HCT116 (cell line): Measurements from ENCODE around the gene TUBA8. TPM values are rescaled to one million over a fixed set of nuclear protein-coding genes. Genes with fewer than 3 reads are reported as not detected.

ENCODE experiments used
- ATAC-seq: fragments of 200-7000 bp; cut with Tn5 transposase; 2 replicates; pipeline ENCODE4 v1.9.1; 2020; ENCODE audit warnings: mild to moderate bottlenecking, moderate library complexity
- BruUV-seq: library from RNA; stranded (reverse); fragments of 400-500 nt; replicated peaks from 2 replicates; lab custom pipeline; 2021; lab: Mats Ljungman, UMichigan
- CTCF ChIA-PET: fragments of 300-600 bp; sonication (Branson Sonifier 250); formaldehyde crosslinking; loops from one replicate; lab custom pipeline; 2021; ENCODE audit warnings: antibody characterized with exemption; lab: Charles Lee
- POLR2A ChIA-PET: fragments of 300-600, 350-600 bp; sonication (Branson Sonifier 250); formaldehyde crosslinking; loops from one replicate; lab custom pipeline; 2021; ENCODE audit warnings: antibody characterized with exemption; lab: Charles Lee
- RAD21 ChIA-PET, 2 experiments: fragments of 300-600 bp; sonication (Branson Sonifier 250); formaldehyde crosslinking; loops; one replicate each; lab custom pipeline; 2023; ENCODE audit warnings: low total read pairs in 2 of 2; ENCODE audit not compliant: uncharacterized antibody in 2 of 2, unreplicated experiment in 2 of 2, low non-redundant PET in 1 of 2; lab: Charles Lee
- DNase-seq: peaks from one replicate; pipeline ENCODE4 v3.0.0-alpha.2; 2010; ENCODE audit warnings: low read depth, low spot score
- H2AFZ ChIP-seq: fragments of 200-600 bp; shearing (Covaris generic), sonication (generic); 2 replicates; pipeline ENCODE4 v1.6.1; 2017; ENCODE audit warnings: low read depth, mixed run types, mixed read lengths, antibody characterized with exemption, low read length; ENCODE audit not compliant: poor library complexity, severe bottlenecking
- H3K27ac ChIP-seq: 2 replicates; pipeline ENCODE4 v1.5.1; 2012; ENCODE audit warnings: low read depth, low read length
- H3K27me3 ChIP-seq: fragments of 200-600 bp; sonication (generic); 2 replicates; pipeline ENCODE4 v1.6.1; 2016; ENCODE audit warnings: mixed run types, low read length, mixed read lengths; ENCODE audit not compliant: insufficient read depth
- H3K36me3 ChIP-seq, 2 experiments: fragments of 200-500 bp in 1 of 2; fragments of 200-600 bp in 1 of 2; sonication (Bioruptor generic) in 1 of 2; sonication (generic) in 1 of 2; 2 replicates each; pipeline versions ENCODE4 v1.5.1 to v1.6.1; 2014 to 2016; ENCODE audit warnings: low read length in 2 of 2, inconsistent platforms in 1 of 2, mixed read lengths in 1 of 2, mixed run types in 1 of 2; ENCODE audit not compliant: insufficient read depth in 2 of 2, control insufficient read depth in 1 of 2
- H3K4me1 ChIP-seq, 2 experiments: fragments of 200-600 bp in 1 of 2; sonication (generic) in 1 of 2; 2 replicates each; pipeline versions ENCODE4 v1.5.1 to v1.6.1; 2012 to 2017; ENCODE audit warnings: low read length in 2 of 2, inconsistent platforms in 1 of 2, mild to moderate bottlenecking in 1 of 2, mixed read lengths in 1 of 2, mixed run types in 1 of 2, moderate library complexity in 1 of 2; ENCODE audit not compliant: insufficient read depth in 2 of 2, control insufficient read depth in 1 of 2
- H3K4me2 ChIP-seq: fragments of 200-600 bp; sonication (generic); 2 replicates; pipeline ENCODE4 v1.6.1; 2017; ENCODE audit warnings: mixed run types, low read length, mixed read lengths
- H3K4me3 ChIP-seq, 2 experiments: fragments of 200-600 bp in 1 of 2; sonication (generic) in 1 of 2; replicated peaks in 1 of 2; 2 replicates each; pipeline ENCODE4 v1.5.1; 2011 to 2016; ENCODE audit warnings: low read length in 2 of 2, control low read depth in 1 of 2, low read depth in 1 of 2, mild to moderate bottlenecking in 1 of 2, mixed read lengths in 1 of 2, mixed run types in 1 of 2
- H3K79me2 ChIP-seq: fragments of 200-600 bp; sonication (generic); 2 replicates; pipeline ENCODE4 v1.6.1; 2017; ENCODE audit warnings: mild to moderate bottlenecking, mixed run types, low read length, moderate library complexity, mixed read lengths; ENCODE audit not compliant: insufficient read depth
- H3K9ac ChIP-seq: fragments of 200-600 bp; sonication (generic); 2 replicates; pipeline ENCODE4 v1.6.1; 2016; ENCODE audit warnings: low read length, mixed read lengths
- H3K9me2 ChIP-seq: fragments of 200-600 bp; sonication (generic), shearing (Covaris generic); 2 replicates; pipeline ENCODE4 v1.6.1; 2017; ENCODE audit warnings: mixed run types, mild to moderate bottlenecking, moderate library complexity; ENCODE audit not compliant: insufficient read depth
- H3K9me3 ChIP-seq, 2 experiments: fragments of 200-500 bp in 1 of 2; fragments of 200-600 bp in 1 of 2; sonication (Bioruptor generic) in 1 of 2; sonication (generic) in 1 of 2; 2 replicates each; pipeline ENCODE4 v1.6.1; 2014 to 2017; ENCODE audit warnings: low read length in 2 of 2, mixed read lengths in 2 of 2, inconsistent platforms in 1 of 2, low read depth in 1 of 2, mild to moderate bottlenecking in 1 of 2, mixed run types in 1 of 2, moderate library complexity in 1 of 2; ENCODE audit not compliant: control insufficient read depth in 1 of 2, insufficient read depth in 1 of 2
- H4K20me1 ChIP-seq: fragments of 200-600 bp; sonication (generic), shearing (Covaris generic); 2 replicates; pipeline ENCODE4 v1.6.1; 2017; ENCODE audit warnings: mixed run types, mild to moderate bottlenecking, moderate library complexity; ENCODE audit not compliant: insufficient read depth
- ATF3 ChIP-seq: IDR thresholded peaks from 2 replicates; pipeline ENCODE4 v1.6.1; 2012
- CTCF ChIP-seq, 3 experiments: fragments of 200-600 bp in 1 of 3; sonication (generic) in 1 of 3; IDR thresholded peaks in 2 of 3; conservative IDR thresholded peaks in 1 of 3; 2 replicates each; pipeline ENCODE4 v1.5.1; 2012 to 2017; ENCODE audit warnings: low read depth in 2 of 3, low read length in 2 of 3, antibody characterized with exemption in 1 of 3, borderline replicate concordance in 1 of 3, control low read depth in 1 of 3, mild to moderate bottlenecking in 1 of 3, mixed read lengths in 1 of 3, mixed run types in 1 of 3, moderate library complexity in 1 of 3; ENCODE audit not compliant: insufficient read depth in 1 of 3
- EGR1 ChIP-seq: IDR thresholded peaks from 2 replicates; pipeline ENCODE4 v1.6.1; 2012; ENCODE audit warnings: low read depth
- ELF1 ChIP-seq: IDR thresholded peaks from 2 replicates; pipeline ENCODE4 v1.6.1; 2012; ENCODE audit warnings: low read depth, borderline replicate concordance
- POLR2A ChIP-seq: IDR thresholded peaks from 2 replicates; pipeline ENCODE4 v1.7.0; 2011; ENCODE audit warnings: borderline replicate concordance; ENCODE audit not compliant: insufficient read depth, insufficient read length; ENCODE audit errors: extremely low read depth
- TCF7L2 ChIP-seq: IDR thresholded peaks from 2 replicates; pipeline ENCODE4 v1.7.0; 2011; ENCODE audit warnings: borderline replicate concordance, inconsistent platforms; ENCODE audit not compliant: insufficient read depth, insufficient read length; ENCODE audit errors: extremely low read depth
- YY1 ChIP-seq: IDR thresholded peaks from 2 replicates; pipeline ENCODE4 v1.6.1; 2011; ENCODE audit warnings: low read length, low read depth, moderate library complexity, mild to moderate bottlenecking; ENCODE audit not compliant: insufficient replicate concordance; ENCODE audit errors: extremely low read depth
- ZBTB33 ChIP-seq: IDR thresholded peaks from 2 replicates; pipeline ENCODE4 v1.6.1; 2011; ENCODE audit warnings: mild to moderate bottlenecking, low read length, moderate library complexity; ENCODE audit not compliant: insufficient replicate concordance; ENCODE audit errors: extremely low read depth
- intact Hi-C: fragments of 100-400 bp; cut with micrococcal nuclease; formaldehyde crosslinking; loops from 2 replicates; pipeline ENCODE4 v1.10.0; 2022
- total RNA-seq: library from RNA; stranded (reverse); gene quantifications from one replicate; pipeline ENCODE4 v1.2.1, GENCODE V29; 2021; ENCODE audit not compliant: unreplicated experiment

The TUBA8 gene
- total RNA-seq, 1 experiment from 2014 or later: 2.3 TPM

GRCh38 chr22:18152519-18152918 is 41.9 kb downstream of the TUBA8 start (continued):
- TF ChIP-seq ZBTB33 (no peak), ATF3 (no peak), EGR1 (no peak), YY1 (no peak), CTCF (IDR thresholded peaks at IDR 0.05 in 2 of 3, conservative IDR thresholded peaks at IDR 0.05 in 1 of 3; ENCODE audit: borderline replicate concordance in 1 of 3, insufficient read depth in 1 of 3, low read depth in 2 of 3, low read length in 2 of 3) (no peak), TCF7L2 (no peak)

- no peak overlapping the region for H2AFZ ChIP-seq
- no peak for TF ChIP-seq ELF1
- TF ChIP-seq YY1: no peak
- no peak for TF ChIP-seq POLR2A
- TF ChIP-seq CTCF (IDR thresholded peaks at IDR 0.05 in 2 of 3, conservative IDR thresholded peaks at IDR 0.05 in 1 of 3; ENCODE audit: borderline replicate concordance in 1 of 3, insufficient read depth in 1 of 3, low read depth in 2 of 3, low read length in 2 of 3): no peak
- no peak for TF ChIP-seq ZBTB33
- ATAC-seq (no peak), DNase-seq (no peak)
- ChIA-PET RAD21 (no interaction called here), POLR2A (no interaction called here), CTCF (no interaction called here)
- H3K79me2 ChIP-seq: no peaks in the 10 kb centered on the region
- H3K9me3 ChIP-seq: no peaks in the 10 kb centered on the region
- H3K9me2 ChIP-seq: no peaks in the 10 kb centered on the region
- intact Hi-C loops: no loop called here
- no TSS peak for BruUV-seq
- H3K4me1 ChIP-seq: peaks cover 2 to 5% of the 10 kb centered on the region in 2 experiments; a peak in 1 of 4 replicates
- H3K36me3 ChIP-seq: no peaks in the 10 kb centered on the region
- no peak overlapping the region for H3K9ac ChIP-seq
- H4K20me1 ChIP-seq: no peaks in the 10 kb centered on the region
- no peak overlapping the region for H3K4me2 ChIP-seq
- no peak overlapping the region for H3K4me3 ChIP-seq
- H3K27ac ChIP-seq: no peak overlapping the region
- no peaks in the 10 kb centered on the region for H3K27me3 ChIP-seq
Observed at GRCh38 chr22:18154821-18155390, 44.3 kb downstream of the TUBA8 start.
